GM21576 (cell line): ENCODE measurements around the gene PUM1.
"Not testable (repeated sequence)": the region's sequence is repeated elsewhere in the genome, so short reads cannot be mapped to it uniquely, and the experiment has no call there.

ENCODE experiments used
- ATAC-seq: cut with Tn5 transposase; IDR thresholded peaks from one replicate; pipeline ENCODE4 v1.9.1; 2021; ENCODE audit warnings: mild to moderate bottlenecking, moderate library complexity; ENCODE audit not compliant: unreplicated experiment

Gene PUM1

DNA sequence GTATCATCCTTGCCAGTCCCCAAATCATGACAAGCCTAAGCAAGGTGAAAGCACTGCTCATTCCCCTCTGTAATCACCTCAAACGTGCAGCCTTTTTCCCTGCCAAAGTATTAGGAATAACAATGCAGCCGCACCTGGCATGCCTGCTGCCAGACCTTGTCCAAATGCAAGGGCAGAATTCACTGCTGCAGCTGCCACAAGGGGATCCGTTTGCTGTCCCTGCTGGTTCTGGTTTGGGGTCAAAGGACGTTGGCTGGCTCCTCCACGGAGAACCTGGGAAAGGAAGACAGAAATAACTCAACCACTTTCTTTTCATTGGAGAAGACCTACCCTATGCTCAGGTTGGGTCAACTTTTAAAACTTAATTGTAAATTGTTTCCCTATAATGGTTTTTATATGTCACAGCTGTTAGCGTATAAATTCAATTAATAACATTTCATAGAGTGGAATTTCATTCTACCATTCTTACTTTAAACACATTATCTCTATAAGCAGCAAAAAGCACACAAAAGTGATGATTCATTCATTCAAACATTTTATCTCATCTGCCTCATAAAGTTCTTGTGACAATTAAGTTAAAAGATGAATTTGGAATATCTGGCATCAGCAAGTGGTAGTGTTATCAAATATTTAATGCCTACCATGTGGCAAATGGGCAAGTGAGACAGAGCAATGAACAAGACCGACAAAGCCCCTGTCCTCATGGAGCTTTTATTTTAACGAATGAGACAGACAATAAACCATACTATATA, 97.1 kb downstream of the PUM1 start:
- ATAC-seq, result no peak

DNA sequence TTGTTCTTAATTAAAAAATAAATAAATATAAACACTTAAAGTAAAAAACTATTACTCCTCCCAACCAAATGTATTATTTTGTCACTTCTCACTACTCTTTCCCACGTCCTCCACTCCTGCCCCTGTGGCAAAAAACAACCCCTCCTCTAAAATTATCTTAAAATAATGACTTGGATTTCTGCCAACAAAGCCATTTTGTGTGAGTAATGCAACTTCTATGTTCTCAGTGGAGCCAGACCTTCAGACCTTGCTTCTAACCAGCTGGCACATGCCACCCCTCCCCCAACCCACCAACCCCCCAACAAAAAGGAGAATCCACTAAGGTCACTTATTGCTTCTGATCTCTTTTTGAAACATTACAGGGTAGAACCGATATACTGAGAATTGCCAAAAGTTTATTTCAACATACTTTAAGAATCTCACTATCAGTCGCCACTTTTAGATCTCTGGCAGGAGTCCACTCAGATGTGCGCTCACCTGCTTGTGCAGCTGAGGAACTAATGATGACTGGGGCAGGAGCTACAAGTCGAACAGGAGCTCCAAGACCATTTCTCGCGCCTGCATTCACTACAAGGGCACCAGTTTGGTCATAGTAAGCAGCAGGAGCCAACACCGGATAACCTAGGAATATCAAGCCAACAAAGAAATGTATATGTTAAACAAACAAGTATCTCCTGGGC, 98.7 kb downstream of the PUM1 start:
- no peak for ATAC-seq

DNA sequence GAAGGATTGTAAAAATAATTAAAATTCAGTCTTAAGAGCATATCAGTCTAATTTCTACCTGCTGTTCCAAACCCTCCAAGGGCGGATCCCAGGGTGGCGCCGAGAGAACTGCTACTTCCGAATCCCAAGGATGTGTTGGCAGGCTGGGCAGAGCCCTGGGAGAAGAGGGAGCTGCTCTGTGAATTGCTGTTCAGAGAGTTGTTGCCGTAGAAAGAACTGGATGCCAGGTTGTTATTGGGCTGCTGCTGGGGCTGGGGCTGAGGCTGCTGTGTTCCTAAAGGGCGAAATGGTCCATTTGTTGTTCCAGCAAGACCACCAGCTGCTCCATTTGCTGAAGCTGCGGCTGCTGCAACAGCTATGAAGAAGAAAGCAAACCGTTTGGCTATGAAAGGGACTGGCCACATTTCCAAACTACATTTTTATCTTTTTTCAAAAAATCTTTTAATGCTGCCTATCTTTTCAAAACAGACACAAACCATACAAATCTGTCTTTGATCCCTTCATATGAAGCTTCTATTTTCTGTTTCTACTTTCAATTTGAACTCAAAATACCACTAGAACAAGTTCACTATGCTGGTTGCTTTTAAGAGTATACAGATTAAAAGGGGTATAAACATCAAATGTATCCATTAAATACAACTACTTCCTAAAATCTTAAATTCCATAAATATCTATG, 99.5 kb downstream of the PUM1 start:
- ATAC-seq, result no peak

DNA sequence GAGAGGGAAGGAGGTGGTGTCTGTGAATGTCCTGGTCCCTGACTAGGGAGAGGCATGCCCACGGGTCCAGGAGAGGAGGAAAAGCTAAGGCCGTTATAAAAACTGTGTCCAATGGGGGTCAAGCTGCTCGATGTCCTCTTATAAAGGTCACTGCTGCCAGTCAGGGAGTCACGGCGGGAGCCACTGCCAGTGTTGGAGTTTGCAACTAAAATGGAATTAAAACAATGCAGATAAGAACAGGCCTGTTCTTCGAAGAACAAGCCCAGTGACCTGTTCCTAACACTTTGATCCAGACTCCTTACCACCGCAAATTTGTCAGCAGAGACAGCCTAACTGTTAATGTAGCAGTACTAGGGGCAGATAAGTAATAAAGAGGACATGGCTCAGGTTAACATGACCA, 100.8 kb downstream of the PUM1 start:
- ATAC-seq, result no peak

DNA sequence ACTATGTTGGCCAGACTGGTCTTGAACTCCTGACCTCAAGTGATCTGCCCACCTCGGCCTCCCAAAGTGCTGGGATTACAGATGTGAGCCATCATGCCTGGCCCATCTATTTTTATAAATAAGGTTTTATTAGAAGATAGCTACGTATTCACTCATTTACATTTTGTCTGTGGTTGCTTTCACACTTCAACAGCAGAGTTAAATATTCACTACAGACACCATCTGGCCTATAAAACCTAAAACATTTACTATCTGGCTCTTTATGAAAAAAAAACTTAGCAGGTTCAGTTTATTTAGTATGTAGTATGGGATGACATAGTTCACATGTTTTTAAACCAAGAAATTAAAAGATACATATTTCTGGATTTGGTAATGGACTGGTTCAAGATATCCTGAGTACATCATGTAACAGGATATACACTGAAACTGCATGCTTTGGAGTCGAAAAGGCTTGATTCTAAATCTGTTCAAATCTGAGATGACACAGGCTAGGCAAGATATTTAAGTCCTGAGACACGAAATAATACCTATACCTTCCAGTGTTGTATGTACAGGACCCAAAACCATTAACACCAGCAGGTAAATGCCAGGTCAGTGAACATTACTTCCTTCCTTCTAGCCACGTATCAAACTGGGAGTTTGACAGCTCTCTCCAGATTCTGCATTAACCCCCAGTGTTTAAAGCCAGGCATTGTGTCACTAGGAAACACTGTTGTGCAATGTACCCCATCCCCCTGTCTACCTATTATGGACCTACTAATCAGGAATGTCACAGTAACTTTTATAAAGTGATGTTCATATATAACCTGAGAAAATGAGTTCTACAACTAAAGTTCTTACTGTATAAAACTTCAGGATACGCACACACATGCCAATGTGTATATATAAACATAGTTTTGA, 102.7 kb downstream of the PUM1 start:
- ATAC-seq, result no peak

DNA sequence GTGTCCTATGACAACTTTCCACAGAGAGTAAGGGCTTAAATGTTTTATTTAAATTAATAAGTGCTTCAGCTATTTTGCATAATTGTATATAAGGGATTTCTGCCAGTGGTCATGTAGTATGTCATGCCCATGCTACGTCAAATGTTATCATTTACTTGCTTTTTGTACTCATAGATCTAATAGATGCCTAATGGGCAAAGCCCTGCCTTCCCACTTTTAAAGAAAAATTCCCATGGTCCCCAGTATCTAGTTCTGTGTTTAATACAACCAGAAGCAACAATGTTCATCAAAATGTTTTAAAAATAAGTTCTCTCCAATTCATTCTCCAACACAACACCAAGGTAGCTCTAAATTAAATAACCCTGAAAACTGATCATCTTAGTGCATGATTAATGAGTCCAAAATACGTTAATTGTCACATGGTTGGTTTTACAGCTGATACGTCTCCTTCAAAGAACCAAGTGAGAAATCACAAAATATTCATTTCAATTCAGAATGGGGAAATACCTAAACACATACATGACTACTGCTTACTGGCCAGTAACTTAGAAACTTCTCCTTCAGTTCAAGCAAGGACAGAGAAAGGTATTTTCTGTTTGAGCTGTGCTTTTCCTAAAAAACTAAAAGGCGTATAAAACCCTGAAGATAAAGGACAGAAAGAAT, 107.8 kb downstream of the PUM1 start:
- ATAC-seq, result no peak

DNA sequence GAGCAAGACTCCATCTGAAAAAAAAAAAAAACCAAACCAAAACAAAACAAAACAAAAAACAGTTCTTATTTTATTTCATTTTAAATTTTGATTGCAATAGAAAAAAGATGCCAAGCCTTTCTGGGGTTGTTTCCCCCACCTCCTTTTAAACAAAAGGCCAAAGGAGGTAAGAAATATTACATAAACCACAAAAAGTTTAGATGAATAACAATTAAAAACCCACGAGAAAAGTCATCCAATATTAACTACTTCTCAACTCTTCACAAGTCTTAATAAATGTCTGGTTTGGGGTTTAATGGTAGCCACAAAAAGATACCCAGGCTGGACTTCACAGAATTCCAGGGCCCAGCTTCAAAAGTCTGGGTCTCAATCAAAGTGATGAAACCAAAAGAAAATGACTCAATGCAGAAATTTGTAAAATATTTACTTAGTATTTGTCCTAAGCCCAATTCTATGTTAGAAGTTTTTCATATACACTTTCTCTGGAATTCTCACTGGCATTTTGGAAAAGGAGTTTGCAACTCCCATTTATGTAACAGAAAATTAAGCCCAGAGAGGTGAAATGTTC, 110.0 kb downstream of the PUM1 start:
- ATAC-seq, result no peak

DNA sequence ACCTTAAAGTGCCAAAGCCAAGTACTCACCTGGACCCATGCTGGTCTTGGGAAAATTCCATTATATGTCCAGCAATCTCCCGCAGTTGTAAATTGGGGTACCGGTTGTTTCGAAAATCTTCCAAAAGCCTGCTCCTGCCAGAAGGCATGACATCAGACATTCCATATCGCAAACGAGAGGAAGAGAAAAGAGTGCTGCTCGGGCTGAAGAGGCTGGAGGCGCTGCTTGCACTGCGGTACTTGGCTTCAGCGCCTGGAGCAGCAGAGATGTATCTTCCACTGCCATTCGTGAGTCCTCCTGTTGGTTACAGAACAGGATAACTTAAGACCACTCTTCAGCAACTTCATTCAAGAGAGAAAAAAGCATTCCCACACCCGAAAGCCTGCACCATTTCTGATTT, 111.8 kb downstream of the PUM1 start:
- ATAC-seq, result no peak

DNA sequence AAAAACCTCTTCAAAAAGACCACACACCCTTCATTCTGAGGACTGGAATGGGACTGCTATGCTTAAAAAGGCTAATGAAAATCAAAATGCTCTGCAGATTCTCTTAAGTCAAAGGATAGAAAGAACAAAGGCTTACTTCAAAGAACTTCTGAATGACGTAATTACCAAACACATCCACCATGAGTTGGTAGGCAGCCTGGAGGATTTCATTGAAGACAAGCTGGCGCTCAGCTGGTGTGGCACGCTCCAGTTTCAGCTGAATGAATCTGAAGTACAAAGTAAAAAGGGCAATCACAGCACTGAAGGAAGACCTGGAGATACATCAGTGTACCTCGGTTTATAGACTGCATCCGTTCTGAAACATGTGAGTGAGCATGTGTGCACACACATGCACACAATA, 113.4 kb downstream of the PUM1 start:
- no peak for ATAC-seq

DNA sequence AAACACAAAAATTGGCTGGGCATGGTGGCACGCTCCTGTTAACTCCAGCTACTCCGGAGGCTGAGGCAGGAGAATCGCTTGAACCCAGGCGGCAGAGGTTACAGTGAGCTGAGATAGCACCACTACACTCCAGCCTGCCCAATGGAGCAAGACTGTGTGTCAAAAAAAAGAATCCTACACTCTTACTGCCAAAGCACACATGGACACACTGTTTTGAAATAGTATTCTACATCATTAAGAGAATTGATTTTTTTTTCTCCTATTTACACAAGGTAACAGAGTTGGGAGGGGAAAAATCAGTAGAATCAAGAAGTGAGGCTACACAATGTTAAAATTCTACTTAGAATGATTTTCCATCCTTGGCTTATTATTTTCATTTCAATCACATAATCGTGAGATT, 114.8 kb downstream of the PUM1 start:
- ATAC-seq, result no peak

DNA sequence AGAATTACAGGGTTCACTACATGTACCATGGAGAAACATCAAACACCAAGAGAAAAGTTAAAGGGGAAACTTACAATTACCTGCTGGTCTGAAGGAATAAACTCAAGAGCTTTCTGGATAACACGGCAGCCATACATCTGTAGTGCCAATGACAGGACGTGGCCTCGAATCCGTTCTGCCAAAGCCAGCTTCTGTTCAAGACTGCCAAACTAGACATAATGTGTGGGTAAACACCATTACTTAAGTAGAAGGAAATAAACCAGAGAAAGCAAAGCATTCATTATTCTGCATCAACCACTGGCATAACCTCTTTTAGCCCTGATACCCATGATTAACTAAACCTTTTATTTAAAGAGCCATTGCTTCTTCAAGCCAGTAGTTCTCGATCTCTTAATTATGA, 115.5 kb downstream of the PUM1 start:
- no peak for ATAC-seq

DNA sequence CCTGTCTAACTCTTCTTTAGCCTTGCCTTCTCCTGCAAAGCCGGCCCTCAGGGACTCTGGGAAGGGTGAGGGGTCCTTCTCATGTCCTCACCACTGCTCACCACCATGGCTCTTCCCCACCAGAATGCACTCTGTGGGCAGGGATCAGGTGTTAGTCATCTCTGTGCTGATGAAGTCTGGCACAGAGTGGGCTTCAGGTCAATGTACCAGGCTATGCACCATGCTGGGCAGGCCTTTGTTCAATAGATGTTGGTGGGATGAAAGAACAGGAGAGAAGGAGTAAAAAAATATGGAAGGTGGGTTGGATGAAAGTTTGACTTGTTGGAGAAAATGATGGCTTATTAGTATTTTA, 116.1 kb downstream of the PUM1 start:
- ATAC-seq, result not testable (repeated sequence)

DNA sequence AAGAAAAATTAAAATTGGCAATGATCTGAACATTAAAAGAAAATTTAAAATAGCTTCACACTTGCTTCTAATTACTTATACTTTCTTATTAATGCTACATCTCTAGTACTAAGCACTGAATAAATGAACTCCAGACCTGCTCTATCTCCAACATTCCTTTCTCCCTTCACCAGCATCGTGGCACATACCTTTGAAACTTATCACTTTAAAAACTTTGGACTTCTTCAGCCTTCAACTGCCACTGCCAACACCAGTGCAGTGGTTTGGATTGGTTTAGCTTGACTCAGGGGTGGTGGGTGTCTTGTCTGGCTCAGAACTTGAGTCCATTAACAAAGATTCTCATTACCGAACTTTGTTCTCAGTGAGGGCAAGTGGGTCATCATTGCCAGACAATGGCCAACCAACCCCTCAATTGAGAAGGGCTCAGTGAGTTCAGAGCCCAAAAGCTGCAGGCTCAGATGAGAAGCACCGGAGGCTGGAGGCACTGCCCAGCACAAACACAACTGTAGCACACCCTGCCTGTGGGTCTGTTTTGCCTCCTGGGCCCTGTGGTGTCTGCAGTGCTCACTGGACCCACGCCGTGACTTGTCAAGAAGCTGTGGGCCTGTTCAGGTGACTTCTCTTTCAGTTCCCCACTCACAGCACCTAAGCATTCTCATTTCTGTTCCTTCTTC, 116.6 kb downstream of the PUM1 start:
- ATAC-seq, result not testable (repeated sequence)

DNA sequence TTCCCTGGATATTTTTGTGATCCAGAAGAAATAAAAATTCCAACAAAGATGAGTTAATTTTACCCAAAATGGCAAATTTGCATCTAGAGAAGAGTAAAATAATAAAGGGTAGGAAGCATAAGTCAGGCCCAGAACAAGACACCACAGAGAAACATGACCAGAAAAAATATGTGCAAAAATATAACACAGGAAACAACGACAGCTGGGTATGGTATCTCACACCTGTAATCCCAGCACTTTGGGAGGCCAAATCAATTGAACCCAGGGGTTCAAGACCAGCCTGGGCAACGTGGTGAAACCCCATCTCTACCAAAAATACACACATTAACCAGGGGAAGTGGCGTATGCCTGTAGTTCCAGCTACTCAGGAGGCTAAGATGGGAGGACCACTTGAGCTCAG, 117.2 kb downstream of the PUM1 start:
- no peak for ATAC-seq

DNA sequence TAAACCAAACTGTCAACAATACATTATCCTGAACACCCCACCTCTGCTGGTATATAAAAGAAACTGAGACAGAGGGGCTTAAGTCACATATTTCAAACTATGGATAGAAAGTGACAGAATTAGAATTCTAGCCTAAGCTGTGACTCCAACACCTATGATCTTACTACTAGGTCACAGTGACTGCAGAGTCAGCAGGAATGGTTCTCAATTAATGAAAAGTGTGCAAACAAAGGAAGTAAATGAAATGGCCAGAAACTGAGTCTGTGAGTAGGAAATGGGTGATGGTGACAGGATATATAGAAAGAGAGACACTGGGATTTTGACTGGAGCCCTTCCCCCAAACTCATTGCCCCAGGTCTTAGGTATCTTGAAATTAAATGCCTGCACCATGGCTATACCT, 118.3 kb downstream of the PUM1 start:
- no peak for ATAC-seq

DNA sequence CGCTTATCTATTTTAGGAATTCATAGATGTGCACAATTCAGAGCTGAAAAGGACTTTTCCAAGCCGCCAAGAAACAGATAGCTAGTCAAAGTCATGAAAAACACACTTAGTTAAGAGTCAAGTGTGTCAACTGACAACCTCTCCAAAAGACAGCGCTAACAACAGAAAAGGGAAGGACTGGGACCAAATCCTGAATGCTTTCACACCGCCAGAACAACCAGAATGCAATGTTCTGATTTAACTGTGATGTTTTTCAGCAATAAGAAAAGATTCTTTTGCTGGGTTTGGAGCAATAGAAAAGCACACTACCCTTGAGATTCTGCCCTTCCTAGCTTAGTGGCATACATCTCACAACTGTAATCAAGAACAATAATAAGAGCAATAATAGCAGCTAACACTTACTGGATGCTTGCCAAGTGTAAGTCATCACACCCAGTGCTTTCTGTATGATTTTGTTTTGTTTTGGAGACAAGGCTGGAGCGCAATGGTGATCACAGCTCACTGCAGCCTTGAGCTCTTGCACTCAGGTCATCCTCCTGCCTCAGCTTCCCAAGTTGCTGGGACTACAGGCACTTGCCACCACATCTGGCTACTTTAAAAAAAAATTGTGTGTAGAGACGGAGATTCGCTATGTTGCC, 123.1 kb downstream of the PUM1 start:
- ATAC-seq, result no peak

DNA sequence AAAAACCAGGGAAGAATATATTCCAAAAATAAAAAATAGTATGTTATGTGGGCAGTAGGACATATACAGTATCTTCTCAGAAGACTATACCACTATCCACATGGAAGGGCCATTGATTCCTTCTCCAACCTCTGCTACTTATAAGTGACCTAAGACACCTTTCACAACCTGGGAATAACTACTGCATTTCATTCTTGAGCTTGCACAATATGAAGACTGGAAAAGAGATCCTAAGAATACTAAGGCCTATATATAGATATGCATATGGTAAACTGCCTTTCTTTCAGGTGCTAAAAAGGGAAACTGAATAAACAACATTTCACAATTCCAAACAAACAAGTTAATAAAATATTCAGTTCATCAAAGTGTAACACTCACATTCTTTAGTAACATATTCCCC, 125.0 kb downstream of the PUM1 start:
- ATAC-seq, result no peak

DNA sequence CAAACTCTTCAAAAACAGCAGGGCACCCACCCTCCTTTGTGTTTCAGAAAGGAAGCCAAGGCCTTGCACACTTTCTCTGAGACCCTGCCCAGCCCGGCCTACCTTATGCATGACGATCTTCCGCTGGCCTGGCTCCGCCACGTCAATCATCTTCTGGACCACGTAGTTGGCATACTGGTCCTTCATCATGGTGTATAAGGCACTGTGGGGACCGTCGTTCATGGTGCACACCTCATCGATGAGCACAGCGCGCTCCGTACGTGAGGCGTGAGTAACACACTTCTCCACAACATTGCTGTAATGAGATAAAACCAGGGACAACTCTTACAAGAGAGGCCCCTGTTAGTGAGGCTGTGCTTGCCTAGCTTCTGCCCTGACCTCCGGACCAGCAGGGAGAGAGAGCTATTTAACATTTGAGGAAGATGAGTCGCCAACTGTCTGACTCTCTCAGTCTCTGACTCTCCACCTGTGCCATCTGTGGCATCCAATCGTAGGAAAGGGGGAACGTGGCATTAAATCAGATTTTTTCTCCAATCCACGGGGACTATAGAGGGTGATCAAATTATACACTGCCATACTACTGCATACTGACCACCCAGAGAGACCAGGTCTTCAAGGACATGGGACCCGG, 128.9 kb downstream of the PUM1 start:
- no peak for ATAC-seq

DNA sequence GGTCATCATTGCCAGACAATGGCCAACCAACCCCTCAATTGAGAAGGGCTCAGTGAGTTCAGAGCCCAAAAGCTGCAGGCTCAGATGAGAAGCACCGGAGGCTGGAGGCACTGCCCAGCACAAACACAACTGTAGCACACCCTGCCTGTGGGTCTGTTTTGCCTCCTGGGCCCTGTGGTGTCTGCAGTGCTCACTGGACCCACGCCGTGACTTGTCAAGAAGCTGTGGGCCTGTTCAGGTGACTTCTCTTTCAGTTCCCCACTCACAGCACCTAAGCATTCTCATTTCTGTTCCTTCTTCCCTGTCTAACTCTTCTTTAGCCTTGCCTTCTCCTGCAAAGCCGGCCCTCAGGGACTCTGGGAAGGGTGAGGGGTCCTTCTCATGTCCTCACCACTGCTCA, 129.8 kb downstream of the PUM1 start:
- not testable (repeated sequence) for ATAC-seq
